HG02970 (cell line): ENCODE results near the gene COL9A3.

Experiments used
- ATAC-seq: cut with Tn5 transposase; IDR thresholded peaks from one replicate; pipeline ENCODE4 v1.9.1; 2021; ENCODE audit warnings: mild to moderate bottlenecking, moderate library complexity, moderate number of reproducible peaks; ENCODE audit not compliant: unreplicated experiment, low FRiP score

COL9A3 gene

DNA sequence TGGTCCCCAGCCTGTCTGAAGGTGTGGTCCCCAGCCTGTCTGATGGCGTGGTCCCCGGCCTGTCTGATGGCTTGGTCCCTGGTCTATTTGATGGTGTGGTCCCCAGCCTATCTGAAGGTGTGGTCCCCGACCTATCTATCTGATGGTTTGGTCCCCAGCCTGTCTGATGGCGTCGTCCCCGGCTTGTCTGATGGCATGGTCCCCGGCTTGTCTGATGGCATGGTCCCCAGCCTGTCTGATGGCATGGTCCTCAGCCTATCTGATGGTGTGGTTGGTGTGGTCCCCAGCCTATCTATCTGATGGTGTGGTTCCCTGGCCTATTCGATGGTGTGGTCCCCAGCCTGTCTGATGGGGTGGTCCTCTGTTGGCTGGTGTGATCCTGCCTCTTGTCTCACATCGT is 38.8 kb upstream of the COL9A3 start:
- ATAC-seq, result no peak

DNA sequence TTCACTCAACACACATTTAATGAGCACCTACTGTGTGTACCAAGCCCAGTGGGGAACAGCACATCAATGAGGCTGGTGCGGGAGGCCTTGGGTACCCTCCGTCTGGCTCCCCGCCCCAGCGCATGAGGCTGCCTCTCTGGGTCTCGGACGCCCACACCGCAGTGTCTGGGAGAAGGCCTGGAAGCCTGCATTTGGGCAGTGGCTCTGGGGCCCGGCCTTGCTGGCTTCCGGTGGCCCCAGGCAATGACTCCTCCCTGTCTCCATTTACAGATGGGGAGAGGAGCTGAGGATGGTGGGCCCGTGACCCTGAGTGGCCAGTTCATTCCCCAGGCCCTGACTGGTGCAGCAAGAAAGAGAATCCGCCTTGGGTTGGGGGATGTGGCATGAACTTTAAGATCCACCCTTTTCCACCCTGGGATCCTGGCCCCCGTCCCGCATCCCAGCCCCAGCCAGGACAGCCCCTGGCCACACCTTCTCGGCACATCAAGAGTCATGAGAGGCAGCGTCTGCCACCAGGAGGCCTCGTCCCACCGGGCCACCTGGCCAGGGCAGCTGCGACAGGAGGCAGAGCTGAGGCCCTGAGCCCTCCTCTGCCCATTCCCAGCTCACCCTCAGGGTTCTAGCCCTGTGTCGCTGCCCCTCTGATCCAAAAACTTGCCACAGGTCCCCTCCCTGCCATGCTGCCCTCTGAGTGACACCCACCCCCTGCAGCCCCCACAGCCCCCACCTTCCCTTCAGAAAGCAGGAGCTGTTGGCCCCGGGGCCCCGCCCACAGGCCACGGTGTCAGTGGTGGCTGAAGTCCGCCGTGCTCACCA is 38.0 kb upstream of the COL9A3 start:
- ATAC-seq, result no peak

GRCh38 chr20:62779417-62779685 is 37.5 kb upstream of the COL9A3 start:
- no peak for ATAC-seq

GRCh38 chr20:62780204-62780603 is 36.6 kb upstream of the COL9A3 start:
- ATAC-seq, result no peak

GRCh38 chr20:62780696-62781095 is 36.2 kb upstream of the COL9A3 start:
- ATAC-seq, result no peak

GRCh38 chr20:62782149-62782892 is 34.5 kb upstream of the COL9A3 start:
- ATAC-seq, result no peak

DNA sequence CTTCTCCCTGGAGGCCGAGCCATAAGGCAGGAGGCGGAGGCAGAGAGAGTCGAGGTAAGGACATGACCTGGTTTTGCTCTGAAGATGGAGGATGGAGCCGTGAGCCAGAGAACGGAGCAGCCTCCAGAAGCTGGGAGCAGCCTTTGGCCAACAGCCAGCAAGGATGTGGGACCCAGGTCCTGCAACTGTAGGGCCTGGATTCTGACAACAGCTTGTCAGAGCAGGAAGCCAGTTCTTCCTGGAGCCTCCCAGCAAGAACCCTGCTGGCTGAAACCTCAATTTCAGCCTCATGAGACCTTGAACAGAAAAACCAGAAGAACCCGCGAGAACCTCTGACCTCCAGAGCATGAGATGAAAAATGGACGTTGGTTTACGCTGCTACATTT is 34.0 kb upstream of the COL9A3 start:
- no peak for ATAC-seq

GRCh38 chr20:62784497-62784896 is 32.4 kb upstream of the COL9A3 start:
- no peak for ATAC-seq

- ATAC-seq, result no peak
Observed at GRCh38 chr20:62785393-62785792, 31.5 kb upstream of the COL9A3 start.

DNA sequence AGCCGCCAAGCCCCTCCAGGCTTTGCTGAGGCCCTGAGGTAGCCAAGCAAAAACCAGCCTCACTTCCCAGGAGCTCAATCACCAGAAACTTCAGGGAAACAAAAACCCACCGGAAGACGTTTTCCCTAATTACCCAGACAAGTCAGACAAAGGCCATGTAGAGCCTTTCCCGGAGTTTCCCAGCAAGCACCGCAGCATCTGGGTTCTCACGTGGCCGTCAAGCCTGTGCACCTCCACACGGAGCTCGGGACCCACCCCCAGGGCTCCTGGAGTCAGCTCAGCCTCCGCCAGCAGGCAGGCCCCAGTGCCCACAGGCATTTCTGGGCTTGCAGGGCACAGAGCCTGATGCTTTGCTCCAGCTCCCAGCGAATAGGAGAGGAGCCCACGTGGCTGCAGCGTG is 30.7 kb upstream of the COL9A3 start:
- no peak for ATAC-seq

GRCh38 chr20:62787321-62787720 is 29.5 kb upstream of the COL9A3 start:
- no peak for ATAC-seq

DNA sequence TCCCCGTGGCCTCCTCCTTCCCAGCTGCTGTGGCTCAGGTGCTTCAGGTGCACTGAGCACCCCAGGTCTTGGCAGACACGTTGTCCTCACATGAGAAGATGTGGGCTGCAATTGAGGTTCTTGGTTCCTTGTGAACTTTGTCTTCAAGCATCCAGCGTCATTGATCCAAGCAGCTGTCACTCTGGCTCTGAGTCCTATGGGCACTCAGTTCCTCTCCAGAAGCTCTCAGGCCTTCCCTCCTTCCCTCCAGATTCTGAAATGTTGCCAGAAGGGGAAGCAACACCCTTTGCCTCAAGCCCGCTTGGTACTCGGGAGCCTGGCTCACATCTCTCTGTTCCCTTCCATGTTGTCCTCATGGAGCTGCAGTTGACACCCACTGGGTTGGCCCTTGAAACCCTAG is 29.0 kb upstream of the COL9A3 start:
- no peak for ATAC-seq

GRCh38 chr20:62788607-62789006 is 28.2 kb upstream of the COL9A3 start:
- ATAC-seq, result no peak

DNA sequence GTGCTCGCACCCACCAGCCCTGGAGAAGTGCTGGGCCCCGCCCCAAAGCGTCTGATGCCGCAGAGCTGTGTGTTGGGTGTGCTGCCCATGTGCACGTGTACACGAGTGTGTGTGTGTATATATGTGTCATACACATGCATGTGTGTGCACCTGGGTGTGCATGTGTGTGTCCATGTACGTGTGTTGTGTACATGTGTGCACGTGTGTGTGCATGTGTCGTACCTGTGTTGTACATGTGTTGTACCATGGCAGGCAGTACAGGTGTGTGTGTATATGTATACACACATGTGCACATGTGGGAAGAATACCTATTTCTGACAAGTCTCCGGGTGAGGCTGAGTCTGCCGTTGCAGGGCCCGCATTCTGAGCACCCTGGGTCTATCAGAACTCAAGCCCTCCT is 26.8 kb upstream of the COL9A3 start:
- ATAC-seq, result no peak

DNA sequence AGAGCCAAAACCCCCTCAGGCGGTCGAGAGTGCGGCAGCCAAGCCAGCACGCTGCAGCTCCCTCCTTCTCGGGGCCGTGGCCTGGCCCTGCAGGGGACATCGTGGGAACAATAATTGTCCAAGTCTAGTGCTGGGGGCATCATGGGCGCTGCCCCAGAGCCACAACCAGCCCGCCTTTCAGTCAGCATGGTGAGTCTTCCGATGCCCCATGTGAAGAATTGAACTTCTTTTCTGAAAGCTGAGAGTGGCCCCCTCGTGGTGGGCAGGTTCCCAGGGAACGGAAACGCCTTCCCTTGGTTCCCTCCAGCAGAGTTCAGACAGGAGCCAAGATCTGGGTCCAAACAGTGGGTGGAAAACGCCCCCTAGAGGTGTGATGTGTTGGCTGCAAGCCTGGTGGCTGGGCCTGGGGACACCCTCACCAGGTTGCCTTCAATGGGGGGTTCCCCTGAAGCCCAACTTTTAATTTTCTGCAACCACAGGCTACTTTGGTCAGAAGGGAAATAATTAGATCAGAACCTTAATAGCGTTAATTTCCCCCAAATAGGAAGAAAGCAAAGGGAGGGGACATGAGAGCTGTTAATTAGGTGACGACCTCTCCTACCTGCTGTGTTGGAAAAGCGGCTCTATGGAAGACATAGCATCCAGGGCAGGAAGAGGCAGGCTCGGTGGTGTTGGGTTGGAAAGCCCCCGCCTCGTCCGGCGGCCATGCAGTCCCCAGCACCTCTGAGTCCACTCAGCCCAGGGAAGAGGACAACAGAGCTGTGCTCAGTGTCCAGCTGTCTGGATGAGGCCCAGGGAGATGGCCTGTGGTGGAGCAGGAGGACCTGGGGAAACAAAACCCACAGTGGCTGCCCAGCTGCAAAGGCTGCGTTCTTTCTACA is 25.3 kb upstream of the COL9A3 start:
- ATAC-seq, result no peak

DNA sequence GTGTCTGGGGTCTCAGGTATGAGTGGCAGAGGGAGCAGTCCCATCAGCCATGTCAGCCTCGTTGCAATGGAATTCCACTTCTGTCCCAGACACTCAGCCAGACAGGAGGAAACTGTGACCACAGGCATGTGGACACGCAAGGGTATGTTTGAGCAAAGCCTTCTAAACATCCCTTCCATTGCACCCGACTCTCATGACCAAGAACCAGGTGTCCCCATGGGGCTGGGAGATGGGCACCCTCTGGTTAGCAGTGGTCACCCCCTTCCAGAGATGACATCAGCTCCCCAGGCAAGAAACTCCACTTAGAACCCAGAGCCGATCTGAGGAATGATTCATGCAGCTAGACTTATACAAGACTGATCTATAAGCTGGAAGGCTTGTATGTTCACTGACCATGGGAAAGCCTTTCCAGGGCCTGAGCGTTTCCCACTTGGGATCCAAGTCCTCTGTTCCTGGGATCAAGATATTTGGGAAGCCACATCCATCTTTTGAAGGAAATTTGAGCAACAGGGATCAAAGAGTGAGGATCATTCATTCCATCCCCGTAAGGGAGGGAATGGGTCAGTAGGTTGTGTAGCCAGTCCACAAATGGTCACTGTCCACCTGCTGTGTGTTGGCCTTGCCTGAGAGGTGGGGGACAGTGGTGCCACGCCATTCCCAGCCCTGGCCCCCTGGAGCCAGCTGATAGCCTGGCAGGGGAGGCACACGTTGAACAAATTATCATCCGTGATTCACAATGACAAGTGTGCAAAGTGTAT is 24.5 kb upstream of the COL9A3 start:
- no peak for ATAC-seq

GRCh38 chr20:62792940-62793756 is 23.7 kb upstream of the COL9A3 start:
- no peak for ATAC-seq

- no peak for ATAC-seq
Observed at GRCh38 chr20:62793757-62794006, 23.2 kb upstream of the COL9A3 start.

- peak; percentile 69 for ATAC-seq
Observed at GRCh38 chr20:62794007-62794724, 22.7 kb upstream of the COL9A3 start.
